ENCODE results near the gene ATP6AP2.
"Not testable (repeated sequence)": the region's sequence is repeated elsewhere in the genome, so short reads cannot be mapped to it uniquely, and the experiment has no call there.

The ATP6AP2 gene

GRCh38 chrX:40580537-40581335 is at the start of gene ATP6AP2:
TSS of gene ATP6AP2 (plus strand) at chrX:40580970. CDS start at chrX:40581066, 96 bp downstream.
- peak; percentile 82 for FAIRE-seq

GRCh38 chrX:40531056-40531826 is 49.5 kb upstream of the ATP6AP2 start:
- no peak for FAIRE-seq

GRCh38 chrX:40537310-40537709 is 43.5 kb upstream of the ATP6AP2 start:
- no peak for FAIRE-seq

GRCh38 chrX:40538406-40538805 is 42.4 kb upstream of the ATP6AP2 start:
- FAIRE-seq = no peak

- FAIRE-seq = no peak
Observed at GRCh38 chrX:40539214-40540142, 41.3 kb upstream of the ATP6AP2 start.

GRCh38 chrX:40542208-40542607 is 38.6 kb upstream of the ATP6AP2 start:
- FAIRE-seq = no peak

- no peak for FAIRE-seq
Observed at GRCh38 chrX:40542972-40543371, 37.8 kb upstream of the ATP6AP2 start.

- FAIRE-seq = peak; percentile 96
Observed at GRCh38 chrX:40543661-40544328, 37.0 kb upstream of the ATP6AP2 start.

GRCh38 chrX:40544343-40545266 is 36.2 kb upstream of the ATP6AP2 start:
- no peak for FAIRE-seq

- no peak for FAIRE-seq
Observed at GRCh38 chrX:40546870-40547269, 33.9 kb upstream of the ATP6AP2 start.

GRCh38 chrX:40550066-40550465 is 30.7 kb upstream of the ATP6AP2 start:
- no peak for FAIRE-seq

GRCh38 chrX:40552768-40553167 is 28.0 kb upstream of the ATP6AP2 start:
- no peak for FAIRE-seq

GRCh38 chrX:40558590-40558989 is 22.2 kb upstream of the ATP6AP2 start:
- FAIRE-seq = no peak

- no peak for FAIRE-seq
Observed at GRCh38 chrX:40563784-40564183, 17.0 kb upstream of the ATP6AP2 start.

GRCh38 chrX:40564447-40564846 is 16.3 kb upstream of the ATP6AP2 start:
- FAIRE-seq = no peak

GRCh38 chrX:40570346-40571093 is 10.2 kb upstream of the ATP6AP2 start:
- no peak for FAIRE-seq

- FAIRE-seq = not testable (repeated sequence)
Observed at GRCh38 chrX:40571164-40571563, 9.6 kb upstream of the ATP6AP2 start.

- FAIRE-seq = no peak
Observed at GRCh38 chrX:40571600-40571999, 9.2 kb upstream of the ATP6AP2 start.

- no peak for FAIRE-seq
Observed at GRCh38 chrX:40573763-40574162, 7.0 kb upstream of the ATP6AP2 start.

GRCh38 chrX:40575411-40575810 is 5.4 kb upstream of the ATP6AP2 start:
- FAIRE-seq = not testable (repeated sequence)

Data from G401.6 (cell line).